OCI-LY7 (cell line): Measurements from ENCODE around the gene SLC19A1.

Experiments
- EZH2phosphoT487 ChIP-seq: fragments of 200-600 bp; sonication (generic); IDR thresholded peaks from 2 replicates; pipeline ENCODE4 v1.6.1; 2018; ENCODE audit warnings: low read depth, borderline replicate concordance, mild to moderate bottlenecking, mixed run types, antibody characterized with exemption, low read length, moderate library complexity, mixed read lengths
- TF ChIP-seq, protein P1 (sequence below): fragments of 200-600 bp; sonication (generic); conservative IDR thresholded peaks from 2 replicates; pipeline ENCODE4 v1.5.1; 2014; ENCODE audit warnings: mild to moderate bottlenecking, antibody characterized with exemption, low read length, moderate library complexity, mixed read lengths

DNA sequence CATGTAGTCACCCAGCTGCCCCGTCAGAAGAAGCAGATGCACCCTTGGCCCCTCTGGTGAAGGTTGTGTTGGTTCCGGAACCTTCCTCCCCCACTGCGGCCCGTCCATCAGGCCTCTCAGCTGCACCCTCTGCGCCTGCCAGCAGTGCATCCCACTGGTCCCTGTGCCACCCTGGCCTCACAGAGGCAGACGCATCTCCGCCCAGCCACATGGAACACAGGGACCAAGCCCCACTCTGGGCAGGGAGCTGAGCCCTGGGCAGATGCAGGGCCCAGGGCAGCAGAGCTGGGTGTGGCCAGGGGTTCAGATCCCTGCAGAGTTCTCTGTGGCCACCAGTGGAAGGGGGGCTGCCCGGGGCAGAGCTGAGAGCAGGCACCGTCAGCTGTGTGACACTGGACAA is 50.6 kb downstream of the SLC19A1 start:
- no peak for TF ChIP-seq EZH2phosphoT487
- TF ChIP-seq, protein P1, sequence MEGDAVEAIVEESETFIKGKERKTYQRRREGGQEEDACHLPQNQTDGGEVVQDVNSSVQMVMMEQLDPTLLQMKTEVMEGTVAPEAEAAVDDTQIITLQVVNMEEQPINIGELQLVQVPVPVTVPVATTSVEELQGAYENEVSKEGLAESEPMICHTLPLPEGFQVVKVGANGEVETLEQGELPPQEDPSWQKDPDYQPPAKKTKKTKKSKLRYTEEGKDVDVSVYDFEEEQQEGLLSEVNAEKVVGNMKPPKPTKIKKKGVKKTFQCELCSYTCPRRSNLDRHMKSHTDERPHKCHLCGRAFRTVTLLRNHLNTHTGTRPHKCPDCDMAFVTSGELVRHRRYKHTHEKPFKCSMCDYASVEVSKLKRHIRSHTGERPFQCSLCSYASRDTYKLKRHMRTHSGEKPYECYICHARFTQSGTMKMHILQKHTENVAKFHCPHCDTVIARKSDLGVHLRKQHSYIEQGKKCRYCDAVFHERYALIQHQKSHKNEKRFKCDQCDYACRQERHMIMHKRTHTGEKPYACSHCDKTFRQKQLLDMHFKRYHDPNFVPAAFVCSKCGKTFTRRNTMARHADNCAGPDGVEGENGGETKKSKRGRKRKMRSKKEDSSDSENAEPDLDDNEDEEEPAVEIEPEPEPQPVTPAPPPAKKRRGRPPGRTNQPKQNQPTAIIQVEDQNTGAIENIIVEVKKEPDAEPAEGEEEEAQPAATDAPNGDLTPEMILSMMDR, result no peak
